ENCODE data around the gene MPPED1.

DNA sequence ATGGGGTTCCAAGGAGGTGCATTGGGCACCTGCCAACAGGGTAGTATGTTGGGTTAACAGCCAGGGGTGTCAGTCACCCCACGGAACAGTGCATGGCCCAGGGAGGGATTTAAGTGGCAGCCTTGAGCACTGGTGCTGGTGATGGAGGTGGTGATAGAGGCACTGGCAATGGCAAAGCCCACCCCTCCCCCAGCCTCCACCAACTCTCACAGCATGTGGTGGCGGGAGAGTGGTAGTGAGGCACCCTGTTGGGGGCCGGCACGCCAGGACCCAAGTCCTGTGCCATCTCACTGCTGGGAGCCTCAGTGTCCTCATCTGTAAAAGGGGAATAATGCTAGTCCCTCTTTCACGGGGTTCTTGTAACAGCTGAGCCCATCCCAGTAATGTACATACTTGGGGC, 81.5 kb downstream of the MPPED1 start:
- TF ChIP-seq, protein P1, sequence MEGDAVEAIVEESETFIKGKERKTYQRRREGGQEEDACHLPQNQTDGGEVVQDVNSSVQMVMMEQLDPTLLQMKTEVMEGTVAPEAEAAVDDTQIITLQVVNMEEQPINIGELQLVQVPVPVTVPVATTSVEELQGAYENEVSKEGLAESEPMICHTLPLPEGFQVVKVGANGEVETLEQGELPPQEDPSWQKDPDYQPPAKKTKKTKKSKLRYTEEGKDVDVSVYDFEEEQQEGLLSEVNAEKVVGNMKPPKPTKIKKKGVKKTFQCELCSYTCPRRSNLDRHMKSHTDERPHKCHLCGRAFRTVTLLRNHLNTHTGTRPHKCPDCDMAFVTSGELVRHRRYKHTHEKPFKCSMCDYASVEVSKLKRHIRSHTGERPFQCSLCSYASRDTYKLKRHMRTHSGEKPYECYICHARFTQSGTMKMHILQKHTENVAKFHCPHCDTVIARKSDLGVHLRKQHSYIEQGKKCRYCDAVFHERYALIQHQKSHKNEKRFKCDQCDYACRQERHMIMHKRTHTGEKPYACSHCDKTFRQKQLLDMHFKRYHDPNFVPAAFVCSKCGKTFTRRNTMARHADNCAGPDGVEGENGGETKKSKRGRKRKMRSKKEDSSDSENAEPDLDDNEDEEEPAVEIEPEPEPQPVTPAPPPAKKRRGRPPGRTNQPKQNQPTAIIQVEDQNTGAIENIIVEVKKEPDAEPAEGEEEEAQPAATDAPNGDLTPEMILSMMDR (conservative IDR thresholded peaks at IDR 0.05), result no peak
- no peak for TF ChIP-seq EZH2 (IDR thresholded peaks at IDR 0.05; ENCODE audit: low read depth)
